Effector CD8-positive, alpha-beta T cell (primary cell): ENCODE measurements around the gene SOHLH1.

Source experiments
- DNase-seq: peaks from one replicate; lab custom pipeline; 2025; lab: John Stamatoyannopoulos, UW

The SOHLH1 gene

DNA sequence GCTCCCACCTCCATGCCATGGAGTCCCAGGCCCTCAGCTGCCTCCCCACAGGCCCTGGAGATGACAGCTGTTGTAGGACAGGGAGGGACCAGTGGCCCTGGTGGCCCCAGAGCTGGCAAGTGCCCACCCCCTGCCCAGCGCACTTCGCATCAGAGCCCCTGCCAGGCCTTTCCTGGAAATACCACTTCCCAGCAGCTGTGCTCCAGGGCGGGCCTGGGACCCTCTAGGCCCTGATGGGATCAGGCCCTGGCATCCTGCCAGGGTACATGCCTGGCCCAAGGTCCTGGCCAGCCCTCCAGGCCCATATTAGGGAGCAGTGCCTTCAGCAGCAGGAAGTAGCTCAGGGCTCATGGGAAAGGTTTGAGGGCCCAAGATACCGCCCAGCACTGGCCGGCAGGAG is 5.2 kb upstream of the SOHLH1 start:
- DNase-seq: no peak

DNA sequence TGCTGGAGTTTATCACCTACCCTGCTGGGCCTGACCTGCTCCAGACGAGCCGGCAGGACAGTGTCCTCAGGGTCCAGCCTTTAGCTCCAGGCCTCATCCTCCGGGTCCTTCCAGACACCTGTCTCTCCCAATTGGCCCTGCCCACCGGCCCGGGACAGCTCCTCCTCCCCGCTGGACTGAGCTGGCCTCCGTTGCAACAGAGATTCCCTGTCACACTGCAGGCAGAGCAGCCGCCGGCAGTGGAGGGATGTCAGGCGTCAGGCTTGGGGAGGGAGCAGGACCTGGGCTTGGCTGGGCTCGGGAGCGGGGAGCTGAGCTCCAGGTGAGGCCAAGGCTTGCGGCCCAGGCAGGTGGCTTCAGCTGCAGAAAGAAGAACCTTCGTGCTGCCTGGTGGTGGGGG is 4.4 kb upstream of the SOHLH1 start:
- DNase-seq: no peak

DNA sequence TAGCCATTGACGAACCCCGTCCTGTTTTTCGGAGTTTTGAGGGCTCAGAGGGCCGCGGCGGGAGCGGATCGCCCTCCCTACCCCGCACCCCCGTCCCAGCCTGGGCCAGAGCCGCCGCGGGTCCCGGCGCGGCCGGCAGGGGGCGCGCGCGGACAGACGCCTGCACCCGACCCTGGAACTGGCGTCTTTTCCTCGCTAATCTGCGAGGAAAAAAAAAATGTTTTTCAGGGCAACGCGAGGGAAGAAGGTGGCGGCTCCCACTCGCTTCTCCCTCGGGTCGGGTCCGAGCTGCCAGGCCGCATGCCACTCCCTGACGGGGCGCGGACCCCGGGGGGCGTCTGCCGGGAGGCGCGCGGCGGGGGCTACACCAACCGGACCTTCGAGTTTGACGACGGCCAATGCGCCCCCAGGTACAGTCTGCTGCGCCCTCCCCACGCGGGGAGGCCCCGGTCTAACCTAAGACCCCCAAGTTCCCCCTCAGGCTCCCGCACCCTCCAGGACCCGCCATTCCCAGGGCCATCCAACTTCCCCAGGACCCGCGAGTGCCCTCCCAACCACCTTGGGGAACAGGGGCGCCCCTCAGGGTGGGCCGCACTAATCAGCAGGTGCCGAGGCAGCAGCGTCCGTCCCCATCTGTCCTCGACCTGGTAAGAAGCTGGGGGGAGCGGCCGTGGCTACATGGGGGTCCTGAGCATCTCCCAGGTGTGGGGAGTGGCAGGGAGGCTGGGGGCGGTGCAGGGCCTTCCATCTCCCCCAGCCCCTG is 2.9 kb upstream of the SOHLH1 start, which contains the start of gene KCNT1:
KCNT1 (plus strand) TSS at position 227 of the 763 bp plus-strand sequence; CDS start at position 301, 74 bp downstream.
- peak; percentile 38 for DNase-seq

DNA sequence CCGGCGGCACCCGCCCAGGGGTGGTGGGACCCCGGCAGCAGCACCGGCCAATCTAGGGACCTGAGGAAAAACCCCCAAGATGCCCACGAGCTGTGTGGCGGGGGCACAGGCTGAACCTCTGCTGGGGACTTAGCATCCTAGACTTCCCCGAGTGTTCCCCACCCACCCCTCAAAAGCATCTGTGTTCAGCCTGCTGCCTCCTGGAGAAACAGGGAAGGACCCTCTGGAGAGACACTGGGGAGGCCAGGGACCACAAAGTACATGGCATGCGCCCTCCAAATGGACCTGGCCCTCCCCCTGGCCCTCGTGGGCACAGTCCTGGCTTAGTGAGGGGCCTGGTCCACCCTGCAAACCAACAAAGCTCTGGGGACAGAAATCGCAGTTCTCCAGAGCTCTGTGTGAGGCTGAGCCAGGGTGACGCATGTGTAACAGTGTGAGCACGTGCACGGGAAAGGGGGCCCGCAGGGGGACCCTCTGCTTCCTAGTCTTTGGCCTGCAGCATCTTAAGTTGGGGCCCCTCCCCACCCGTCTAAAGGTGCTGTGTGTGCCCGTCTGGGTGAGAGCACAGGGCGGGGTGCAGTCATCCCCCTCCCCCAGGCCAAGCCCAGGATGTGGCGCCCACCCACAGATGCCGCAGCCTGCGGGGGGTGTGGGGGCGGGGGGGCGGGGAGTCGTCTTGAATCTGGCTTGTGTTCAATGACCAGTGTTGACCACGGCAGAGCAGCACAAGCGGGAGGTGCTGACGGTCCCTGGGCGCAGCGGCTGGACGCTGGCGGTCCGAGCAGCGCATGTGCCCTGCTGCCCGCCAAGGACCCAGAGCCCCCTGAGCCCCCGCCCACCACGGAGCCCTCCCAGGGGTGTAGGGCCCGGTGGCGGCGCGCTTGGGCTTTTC is 2.0 kb upstream of the SOHLH1 start:
- DNase-seq: no peak

DNA sequence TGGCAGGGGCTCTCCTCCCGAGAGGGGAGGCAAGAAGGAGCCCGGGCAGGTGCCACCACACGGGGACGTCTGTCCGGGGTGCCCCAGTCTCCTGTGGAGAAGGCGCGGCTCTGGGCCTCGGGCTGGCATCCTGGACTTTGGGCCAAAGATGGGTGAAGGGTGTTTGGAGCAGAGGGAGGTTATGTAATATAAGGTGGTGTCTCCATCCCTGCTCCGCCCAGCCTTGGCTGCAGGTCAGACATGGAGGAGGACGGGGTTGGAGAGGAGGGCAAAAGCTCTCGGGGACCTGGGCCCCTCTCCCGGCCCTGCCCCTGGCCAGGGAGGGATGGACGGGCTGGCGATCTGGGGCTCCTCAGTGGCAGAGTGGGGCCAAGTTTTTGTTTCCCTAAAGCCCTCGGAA is 1.2 kb upstream of the SOHLH1 start:
- DNase-seq: no peak

DNA sequence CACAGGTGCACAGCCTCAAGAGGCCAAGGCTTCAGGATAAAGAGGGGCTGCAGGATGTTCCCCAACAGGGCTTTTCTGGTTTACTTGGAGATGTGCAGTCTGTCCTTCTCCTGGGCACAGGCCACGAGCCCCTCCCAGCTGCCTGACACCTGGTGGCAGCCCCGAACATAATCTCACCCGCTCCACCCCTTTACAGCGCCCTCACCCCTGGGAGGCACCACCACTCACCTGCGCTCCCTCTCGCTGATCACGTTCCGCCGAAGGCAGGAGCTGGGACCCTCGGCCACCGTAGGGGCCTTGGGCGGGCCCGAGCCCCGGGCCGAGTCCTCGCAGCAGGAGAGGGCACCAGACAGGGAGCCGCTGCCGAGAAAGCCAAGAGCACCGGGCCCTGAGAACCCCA is 514 bp downstream of the SOHLH1 start:
- DNase-seq: no peak

DNA sequence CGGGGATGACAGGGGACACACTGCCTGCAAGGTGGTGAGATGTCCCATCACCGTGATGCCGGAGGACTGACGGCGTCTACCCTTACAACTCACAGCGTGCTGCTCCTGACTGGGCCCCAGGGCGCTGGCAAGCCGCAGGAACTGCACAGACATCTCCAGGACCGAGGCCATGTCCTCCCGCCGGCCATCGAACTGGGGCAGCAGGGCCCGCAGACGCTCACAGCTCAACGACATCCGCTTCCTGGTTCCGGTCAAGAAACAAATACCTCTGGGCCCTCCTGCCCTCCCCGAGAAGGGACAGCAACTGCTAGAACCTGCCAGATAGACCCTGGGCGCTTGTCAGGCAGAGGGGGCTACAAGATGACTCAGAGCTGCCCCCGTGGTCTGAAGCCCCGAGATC is 1.0 kb downstream of the SOHLH1 start:
- no peak for DNase-seq

DNA sequence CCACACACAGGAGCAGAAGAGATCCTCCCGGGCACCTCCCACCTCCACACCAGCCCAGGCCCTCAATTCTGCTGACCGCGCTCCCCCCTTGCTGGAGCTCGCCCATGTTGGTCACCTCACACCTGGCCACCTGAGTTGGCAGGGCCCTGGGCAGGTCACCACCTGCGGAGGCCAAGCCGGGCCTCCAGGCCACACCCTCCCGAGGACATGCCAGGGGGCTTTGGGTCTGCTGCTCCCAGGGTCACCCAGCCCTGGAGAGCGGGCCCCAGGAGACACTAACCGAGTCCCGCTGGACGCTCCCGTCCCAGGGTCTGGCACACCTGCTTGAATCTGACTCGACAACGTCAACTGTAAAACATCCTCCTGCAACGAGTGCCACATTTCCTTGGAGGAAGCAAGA is 2.1 kb downstream of the SOHLH1 start:
- DNase-seq: no peak

DNA sequence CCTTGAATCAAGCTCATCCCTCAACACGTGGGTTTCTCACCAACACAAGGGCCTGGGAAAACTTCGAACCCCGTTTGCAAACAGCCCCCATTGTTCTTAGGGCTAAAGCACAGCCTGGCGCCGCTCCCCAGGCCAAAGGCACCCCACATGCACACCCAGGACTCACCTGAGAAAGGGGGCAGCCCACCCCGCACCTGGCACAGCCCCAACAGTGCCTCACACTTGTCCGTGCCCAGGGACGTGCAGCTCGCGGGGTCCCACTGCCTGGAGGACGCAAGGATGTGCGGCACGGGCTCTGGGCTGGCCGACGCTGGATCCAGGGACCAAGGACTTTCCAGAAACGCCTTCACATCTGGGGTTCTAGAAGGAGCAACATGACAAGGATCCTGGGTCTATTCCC is 2.8 kb downstream of the SOHLH1 start:
- DNase-seq: no peak

DNA sequence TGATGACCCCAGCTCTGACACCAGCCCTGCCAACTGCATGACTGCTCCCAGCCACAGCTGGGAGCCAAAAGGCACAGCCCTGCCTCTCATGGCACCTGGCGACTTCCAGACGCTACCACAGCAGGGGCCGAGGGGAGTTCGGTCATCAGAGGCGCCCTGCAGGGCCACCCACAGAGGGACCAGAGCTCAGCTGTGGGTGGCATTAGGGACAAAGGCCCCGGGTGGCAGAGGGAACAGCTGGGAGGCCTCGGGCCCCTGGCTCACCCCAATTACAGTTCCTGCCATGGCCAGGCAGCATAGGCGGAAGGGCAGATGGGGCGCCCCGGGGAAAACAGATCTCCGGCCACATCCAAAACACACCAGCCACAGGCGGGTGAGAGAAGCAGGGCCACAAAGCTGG is 3.6 kb downstream of the SOHLH1 start:
- no peak for DNase-seq

DNA sequence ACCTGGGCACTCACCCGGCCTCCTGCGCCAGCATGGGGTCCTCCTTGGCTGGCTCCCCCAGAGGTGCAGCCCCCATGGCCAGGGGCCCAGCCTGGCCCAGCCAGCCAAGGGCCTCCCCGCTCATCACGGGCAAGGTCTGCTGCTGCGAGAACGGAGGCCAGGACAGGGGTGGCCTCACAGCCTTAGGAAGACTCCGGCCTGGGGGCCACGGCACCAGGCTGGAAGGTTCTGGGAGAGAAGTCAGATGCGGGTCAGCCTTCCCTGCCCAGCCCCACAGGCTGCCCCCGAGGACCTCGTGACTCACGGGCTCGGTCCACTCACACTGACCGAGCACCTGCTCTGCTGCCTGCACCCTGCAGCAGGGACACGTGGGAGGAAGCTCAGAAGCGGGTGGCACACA is 4.2 kb downstream of the SOHLH1 start:
- no peak for DNase-seq

DNA sequence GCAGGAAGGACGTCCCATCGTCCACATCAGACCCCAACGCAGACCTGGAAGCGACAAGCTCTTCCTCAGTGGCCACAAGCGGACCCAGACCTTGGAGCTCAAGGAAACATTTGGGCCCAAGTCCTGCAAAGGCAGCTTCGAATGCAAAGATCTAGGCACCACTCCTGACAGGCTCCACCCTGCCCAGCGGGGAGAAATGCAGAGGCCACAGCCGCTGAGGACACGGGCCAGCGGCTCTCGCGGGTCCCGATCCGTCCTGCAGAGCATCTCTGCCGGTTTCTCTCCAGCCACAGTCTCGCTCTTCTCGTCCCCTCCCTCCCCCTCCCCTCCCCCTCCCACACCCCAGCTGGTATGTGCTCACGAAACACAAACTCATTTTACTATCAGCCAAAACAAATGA is 4.9 kb downstream of the SOHLH1 start:
- no peak for DNase-seq

DNA sequence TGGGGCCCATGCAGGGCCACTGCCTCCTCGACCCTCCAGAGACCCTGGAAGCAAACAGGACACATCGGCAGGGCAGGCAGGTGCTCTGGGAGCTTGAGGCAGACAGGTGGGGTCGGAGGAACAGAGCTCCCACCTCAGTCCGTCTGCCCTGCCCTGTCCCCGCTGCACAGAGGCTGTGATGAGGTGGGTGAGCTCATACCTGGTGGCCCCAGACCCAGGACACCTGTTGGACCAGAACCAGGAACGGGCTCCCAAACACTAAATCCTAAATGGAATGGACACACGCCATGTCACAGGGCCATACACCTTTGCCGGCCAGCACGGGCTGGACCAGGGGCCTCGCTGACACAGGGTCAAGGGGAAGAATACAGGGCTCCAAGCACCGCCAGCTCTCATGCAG is 5.5 kb downstream of the SOHLH1 start:
- DNase-seq: no peak

DNA sequence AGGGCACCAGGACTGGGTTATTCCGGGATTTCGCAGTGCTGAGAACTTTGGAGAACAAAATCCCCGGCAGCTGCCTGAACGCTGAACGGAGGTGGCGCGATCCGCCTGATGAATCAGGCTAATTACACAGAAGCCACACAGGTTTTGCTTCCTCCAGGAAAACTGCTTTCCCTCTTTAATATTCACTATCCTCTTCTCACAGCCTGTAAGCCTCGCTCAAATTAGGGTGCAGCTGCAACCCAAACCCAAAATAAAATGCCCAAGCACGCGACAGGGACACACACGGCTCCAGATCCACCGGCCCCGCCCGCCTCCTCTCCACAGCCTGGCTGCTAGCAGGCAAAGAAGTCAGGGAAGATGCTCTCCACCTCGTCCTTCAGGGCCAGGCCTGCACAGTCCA is 6.0 kb downstream of the SOHLH1 start:
- no peak for DNase-seq

DNA sequence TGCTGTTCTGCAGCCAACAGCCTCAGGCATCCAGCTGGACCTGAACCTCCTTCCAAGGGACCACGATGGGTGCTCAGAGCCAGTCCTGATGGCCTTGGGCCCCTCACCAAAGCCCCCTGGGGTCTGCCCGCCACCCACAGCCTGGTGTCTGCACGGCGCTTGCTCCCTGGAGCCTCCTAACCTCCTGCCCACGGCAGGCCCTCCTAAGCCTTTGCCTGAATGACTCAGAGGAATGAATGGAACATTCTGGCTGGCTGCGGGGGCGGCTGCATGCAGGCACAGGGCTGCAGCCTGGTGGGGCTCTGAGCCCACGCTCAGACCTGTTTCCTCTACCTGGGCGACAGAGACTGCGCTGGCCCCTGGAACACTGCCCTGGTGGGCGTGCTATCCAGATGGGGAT is 6.9 kb downstream of the SOHLH1 start:
- no peak for DNase-seq

DNA sequence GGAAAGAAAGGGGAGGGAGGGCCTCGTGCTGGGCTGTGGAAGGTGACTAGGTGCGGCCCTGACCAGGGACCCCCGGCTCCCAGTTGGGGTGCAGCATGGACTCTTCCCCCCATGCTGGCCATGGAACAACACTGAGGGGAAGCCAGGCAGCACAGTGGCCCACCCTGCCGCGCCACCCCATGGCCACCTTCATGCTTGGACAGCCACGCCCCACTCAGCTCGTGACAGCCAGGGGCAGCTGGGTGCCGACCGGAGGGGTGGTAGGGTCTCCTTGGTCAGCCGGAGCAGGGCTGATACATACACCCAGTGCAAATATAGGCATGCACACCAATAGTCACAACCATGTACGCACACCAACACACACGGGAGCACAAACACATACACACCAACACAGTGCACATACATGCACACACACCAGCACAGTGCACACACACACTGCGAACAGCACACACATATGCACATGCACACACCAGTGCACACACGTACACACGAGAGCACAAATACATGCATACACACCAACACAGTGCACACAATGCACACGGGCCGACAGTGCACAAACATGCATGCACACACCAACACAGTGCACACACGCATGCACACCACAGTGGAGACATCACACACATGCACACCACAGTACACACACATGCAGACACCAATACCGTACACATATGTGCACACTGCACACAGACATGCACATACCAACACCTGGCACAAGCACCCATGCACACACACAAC is 8.3 kb downstream of the SOHLH1 start:
- DNase-seq: no peak

DNA sequence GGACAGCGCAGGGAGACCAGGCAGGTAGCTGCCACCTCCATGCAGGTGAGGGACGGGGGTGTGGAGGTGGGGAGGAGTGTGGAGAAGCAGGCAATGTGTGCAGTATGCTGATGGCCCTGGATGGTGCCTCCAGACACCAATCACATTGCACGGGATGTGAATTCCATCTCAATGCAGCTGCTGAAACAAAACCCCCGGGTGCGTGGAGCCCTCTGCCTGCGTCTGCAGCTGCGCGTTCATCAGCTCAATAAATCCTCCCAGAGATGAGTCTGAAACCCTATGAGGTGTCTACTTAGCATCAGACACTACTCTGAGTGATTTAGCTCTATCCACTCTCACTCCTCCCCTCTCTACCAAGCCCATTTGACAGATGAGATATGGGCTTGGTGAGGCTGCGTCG is 10.3 kb downstream of the SOHLH1 start:
- no peak for DNase-seq

DNA sequence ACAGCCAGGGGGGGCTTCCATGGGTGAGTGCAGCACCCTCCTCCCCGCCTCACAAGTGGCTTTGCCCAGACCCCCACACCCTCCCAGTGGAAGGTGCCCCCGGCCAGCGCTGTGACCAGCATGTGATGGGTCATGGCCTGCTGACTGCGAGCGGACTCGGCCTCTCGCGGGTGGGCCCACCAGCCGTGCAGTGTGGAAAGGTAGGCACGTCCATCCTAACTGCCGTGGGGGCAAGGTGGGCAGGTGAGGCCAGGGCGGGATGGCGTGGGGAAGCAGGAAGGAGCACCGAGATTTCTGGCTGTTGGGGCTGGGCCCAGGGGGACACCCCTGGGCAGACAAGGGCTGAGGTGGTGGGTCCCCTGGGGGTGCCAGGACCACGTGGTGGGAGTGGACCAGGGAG is 12.1 kb downstream of the SOHLH1 start:
- no peak for DNase-seq

DNA sequence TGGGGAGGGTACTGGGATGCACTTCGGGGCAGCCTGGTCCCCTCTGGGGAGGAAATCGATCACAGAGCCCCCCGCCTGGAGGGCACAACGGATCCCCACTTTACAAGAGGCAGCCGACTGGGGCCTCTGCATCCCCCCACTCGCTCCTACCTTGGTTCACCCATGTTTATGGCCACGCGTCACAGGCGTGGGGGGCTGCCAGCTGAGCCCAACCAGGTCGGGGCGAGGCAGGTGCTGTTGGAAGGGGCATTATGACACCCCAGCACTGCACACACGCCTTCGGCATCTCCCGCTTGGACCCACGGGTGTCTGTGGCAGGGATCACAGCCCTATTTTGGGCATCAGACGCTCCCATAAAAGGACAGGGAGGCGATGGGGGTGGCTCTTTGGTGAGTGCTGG is 14.6 kb downstream of the SOHLH1 start:
- DNase-seq: no peak

DNA sequence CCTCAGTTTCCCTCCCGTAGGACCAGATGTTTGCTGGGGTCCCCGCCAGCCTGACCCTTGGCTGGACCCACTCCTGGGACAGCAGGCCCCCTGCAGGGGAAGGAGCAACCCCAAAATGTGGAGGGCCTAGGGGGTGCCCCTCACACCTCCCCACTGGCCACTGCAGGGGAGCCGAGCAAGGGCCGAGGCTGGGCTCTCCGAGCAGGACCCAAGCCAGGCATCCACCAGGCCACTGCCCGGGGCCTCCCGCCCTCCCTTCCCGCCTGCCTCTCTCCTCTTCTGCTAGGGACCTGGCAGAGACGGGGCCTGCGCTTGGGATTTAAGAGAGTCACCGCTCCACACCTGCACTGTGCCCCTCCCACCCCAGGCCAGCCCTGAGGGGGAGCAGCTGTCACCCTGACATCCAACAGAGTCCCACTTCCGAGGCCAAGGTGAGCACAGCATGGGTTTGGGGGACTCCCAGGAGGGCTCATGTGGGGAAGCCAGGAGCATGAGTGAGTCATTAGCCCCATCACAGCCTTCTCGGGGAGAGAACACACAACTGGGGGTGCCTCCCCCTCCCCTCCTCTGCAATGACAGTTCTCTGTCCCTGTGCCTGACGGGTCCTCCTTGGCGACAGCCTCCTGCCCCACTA is 15.8 kb downstream of the SOHLH1 start:
- DNase-seq: no peak

DNA sequence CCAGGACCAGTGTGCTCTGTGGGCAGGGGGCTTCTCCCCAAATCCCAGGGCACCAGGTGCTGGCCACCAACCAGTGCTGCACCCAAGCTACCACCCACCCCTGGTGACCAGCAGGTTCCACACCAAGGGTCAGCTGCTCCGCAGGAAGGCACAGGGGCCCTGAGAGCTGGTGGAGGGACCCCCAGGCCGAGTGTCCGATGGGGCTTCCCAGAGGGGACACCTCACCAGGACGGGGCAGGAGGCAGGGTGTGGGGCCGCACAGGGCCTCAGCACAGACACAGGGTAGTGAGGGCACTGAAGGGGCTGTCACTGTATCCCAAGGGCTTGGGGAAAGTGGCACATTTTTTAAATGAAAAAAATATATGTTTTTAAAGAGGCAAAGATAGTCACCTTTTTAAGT is 18.1 kb downstream of the SOHLH1 start:
- no peak for DNase-seq

DNA sequence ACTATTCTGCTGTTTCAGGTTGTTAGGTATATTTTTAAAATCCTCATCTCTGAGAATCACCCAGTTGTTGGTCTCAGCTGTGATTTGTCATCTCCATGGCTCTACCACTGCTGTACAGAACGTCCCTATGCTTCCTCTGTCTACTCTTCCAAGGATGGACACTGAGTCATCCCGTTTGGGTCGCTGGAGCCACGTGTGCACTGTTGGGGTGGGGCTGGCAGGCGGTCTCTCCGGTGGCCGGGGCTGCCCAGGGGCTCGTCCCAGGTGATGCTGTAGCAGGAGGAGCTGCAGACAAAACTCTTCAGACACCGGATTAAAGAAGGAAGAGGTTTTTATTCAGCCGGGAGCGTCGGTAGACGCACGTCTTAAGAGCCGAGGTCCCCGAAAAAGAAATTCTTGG is 19.2 kb downstream of the SOHLH1 start:
- DNase-seq: no peak
